SK-N-DZ (cell line): Measurements from ENCODE around the gene SPSB3.
"Not testable (repeated sequence)": the region's sequence is repeated elsewhere in the genome, so short reads cannot be mapped to it uniquely, and the experiment has no call there.

ENCODE experiments used
- DNase-seq: peaks from one replicate; pipeline ENCODE4 v3.0.0-alpha.2; 2015; ENCODE audit warnings: low spot score

Gene SPSB3

DNA sequence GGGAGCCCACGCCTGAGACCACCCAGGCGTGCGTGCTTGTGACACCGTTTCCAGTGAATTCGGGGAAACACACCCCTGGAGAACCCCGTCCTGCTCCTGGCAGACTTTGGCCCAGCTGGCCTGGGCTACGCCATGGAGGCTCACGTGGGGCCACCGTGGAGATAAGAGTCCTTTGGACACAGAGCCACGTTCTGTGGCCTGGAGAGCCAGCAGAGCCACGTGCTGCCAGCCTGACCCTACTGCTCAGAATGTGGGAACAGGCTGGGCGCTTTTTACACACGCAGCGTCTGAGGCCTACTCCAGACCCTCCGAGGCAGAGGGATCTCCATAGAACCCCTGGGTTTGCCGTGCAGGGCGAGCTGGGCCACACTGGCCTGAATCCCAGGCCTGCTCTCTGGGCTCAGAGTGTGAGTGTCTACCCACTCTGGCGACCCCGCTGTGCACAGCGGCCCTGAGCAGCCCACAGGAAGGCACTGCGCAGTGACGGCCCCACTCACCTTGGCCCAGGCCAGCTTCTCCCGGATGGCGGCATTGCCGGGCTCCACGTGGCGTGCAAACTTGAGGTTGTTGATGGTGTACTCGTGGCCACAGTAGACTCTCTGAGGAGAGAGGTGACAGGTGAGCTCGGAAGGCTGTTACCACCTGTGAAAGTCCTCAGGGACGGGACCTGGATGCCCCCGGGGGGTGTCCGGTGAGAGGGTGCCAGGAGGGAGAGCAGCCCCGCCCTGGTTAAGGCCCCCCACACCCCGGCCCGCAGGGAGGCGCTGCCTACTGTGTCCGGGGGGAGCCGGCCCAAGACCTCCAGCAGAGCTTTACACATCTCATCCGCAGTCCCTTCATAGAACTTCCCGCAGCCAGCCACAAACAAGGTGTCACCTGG is 34.3 kb upstream of the SPSB3 start:
- DNase-seq, result no peak

DNA sequence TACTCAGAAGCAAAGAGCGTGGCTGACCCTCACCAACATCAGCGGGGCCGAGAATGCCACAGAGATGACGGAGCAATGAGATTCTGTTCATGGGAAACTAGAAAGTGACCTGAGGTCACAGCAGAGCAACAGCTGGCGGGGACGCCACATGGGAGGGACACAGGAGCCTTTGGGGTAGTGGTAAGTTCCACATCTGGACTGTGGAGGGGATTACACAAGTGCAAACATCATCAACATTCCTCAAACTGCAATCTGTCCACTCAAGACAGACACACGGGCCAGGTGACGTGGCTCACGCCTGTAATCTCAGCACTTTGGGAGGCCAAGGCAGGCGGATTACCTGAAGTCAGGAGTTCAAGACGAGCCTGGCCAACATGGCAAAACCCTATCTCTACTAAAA is 33.1 kb upstream of the SPSB3 start:
- DNase-seq, result no peak

DNA sequence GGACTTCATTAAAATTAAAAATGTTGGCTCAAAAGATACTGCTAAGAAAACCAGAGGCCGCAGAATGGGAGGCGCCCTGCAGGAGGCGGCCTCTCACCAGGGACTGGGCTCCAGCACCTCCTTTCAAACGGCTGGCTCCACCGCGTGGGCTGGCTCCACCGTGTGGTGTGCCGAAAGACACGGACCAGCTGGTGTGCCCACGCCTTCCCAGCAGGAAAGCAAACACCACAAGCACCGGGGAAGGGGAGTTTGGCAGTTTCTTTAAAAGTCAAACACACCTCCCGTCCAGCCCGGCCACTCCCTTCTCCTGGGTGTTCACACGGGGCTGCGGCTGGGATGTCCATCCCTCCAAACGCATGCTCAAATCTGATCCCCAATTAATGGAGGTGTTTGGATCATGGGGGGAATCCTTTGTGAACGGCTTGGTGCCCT is 30.4 kb upstream of the SPSB3 start:
- DNase-seq, result peak; percentile 50

DNA sequence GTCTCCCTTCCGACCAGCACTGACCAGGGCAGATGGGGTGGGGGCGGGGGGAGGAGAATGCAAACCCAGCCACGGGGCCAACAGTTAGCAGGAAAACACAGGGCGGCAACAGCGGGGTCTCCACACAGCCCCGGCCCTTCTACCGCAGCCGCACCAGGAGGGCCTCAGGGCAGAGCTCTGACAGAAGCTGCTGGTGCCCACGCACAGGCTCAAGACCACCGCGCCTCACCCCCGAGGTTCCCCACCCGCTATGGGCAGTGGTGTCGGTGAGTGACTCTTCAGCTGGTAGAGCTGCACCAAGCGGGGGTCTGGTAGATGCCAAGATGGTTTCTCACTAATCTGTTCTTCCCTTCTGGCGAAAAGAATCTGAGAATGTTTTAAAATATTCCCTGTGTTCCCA is 28.2 kb upstream of the SPSB3 start:
- DNase-seq, result no peak

DNA sequence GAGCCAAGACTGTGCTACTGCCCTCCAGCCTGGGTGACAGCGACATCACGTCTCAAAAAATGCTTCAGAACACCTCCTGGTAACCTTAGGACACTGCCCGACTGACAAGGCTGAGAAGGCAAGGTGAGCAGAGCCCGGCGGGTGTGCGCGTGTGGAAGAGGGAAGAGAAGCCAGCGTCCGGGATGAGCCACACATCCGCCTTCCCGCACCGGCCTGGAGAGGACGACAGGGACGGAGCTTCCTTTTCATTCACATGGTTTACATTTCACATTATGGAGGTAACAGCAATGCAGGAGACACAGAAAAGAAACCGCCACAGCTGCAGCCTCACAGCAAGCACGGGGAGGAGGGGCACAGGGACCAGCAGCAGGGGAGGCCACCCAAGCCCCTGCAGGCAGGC is 27.7 kb upstream of the SPSB3 start:
- no peak for DNase-seq

DNA sequence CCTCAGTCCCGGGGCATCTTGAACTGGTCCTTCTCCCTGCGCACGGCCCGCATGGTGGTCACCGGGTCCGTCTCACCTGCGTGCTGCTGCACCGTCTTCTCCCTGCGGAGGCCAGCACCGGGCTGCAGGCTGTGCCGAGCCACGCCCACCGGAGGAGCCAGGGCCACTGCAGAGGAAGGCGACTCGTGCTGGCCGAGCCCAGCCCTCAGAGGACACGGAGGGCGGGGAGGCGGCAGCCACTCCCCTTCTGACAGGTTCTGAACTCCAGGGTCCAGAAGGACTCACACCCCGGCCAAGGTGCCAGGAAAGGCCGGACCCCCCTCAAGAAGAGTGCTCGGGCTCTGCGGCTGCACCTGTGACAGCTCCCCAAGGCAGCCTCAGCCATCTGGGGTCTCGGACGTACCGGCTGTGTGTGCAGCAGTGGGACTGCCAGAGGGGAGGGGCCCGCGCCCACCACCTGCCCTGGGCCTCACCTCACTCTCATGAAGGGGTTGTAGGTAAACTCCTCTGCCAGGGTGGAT is 27.0 kb upstream of the SPSB3 start:
- DNase-seq, result no peak

DNA sequence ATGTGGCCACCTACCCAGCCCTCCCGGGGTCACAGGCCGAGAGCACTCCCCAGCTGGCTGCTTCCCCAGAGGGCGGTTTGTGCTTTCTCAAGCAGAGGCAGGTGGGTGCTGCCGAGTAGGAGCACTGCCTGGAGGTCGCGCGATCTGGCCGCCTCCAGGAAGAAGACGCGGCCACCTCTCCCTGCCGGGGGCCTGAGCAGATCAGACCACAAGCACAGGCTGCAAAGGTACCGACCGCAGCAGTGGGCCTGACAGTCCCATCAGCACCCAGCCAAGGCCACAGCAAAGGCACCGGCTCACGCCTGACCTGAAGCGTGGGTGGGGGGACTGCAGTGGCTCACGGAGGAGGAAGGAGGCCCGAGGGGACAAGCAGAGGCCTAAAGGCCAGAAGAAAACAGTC is 26.3 kb upstream of the SPSB3 start:
- no peak for DNase-seq

DNA sequence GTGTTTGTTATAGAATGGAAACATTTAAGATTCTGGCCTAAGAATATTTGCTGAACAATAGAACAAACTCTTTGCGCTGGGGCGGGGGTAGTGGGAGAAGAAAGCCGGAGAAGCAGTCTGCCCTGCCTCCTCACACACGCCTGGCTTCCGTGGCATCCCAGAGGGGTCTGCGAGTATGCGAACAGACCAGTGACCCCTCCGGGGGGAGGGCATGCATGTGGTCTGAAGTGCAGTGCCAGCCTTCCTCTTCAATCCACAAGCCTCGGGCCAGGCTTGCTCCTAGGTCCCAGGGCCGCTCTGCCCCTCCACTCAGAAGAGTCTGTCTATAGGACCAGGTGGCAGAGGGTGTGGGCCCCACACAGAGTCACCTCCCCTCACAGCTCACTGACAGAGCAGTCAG is 25.3 kb upstream of the SPSB3 start:
- DNase-seq, result no peak

DNA sequence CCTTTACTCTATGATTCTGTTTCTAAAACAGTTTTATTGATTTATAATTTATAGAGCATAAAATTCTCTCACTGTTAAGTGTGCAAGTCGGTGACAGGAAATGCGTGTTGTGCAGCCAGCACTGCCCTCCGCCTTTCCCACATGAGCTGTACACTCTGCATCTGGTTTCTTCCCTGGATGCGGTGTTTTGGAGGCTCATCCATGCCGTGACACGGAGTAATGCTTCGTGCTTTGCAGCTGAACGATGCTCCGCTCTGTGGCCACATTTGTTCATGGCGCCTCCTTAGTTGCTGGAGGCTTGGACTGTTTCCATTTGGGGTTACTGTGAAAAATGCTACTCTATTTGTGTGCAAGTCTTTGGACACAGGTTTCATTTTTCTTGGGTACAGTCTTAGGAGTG is 18.3 kb upstream of the SPSB3 start:
- DNase-seq, result no peak

DNA sequence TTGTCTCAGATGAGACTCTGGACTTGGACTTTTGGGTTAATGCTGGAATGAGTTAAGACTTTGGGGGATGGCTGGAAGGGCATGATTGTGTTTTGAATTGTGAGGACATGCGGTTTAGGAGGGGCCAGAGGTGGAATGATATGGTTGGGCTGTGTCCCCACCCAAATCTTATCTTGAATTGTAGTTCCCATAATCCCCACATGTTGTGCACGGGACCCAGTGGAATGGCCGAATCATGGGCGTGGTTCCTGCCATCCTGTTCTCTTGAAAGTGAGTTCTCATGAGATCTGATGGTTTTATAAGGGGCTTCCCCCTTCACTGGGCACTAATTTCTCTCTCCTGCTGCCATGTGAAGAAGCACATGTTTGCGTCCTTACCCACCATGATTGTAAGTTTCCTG is 16.9 kb upstream of the SPSB3 start:
- not testable (repeated sequence) for DNase-seq

DNA sequence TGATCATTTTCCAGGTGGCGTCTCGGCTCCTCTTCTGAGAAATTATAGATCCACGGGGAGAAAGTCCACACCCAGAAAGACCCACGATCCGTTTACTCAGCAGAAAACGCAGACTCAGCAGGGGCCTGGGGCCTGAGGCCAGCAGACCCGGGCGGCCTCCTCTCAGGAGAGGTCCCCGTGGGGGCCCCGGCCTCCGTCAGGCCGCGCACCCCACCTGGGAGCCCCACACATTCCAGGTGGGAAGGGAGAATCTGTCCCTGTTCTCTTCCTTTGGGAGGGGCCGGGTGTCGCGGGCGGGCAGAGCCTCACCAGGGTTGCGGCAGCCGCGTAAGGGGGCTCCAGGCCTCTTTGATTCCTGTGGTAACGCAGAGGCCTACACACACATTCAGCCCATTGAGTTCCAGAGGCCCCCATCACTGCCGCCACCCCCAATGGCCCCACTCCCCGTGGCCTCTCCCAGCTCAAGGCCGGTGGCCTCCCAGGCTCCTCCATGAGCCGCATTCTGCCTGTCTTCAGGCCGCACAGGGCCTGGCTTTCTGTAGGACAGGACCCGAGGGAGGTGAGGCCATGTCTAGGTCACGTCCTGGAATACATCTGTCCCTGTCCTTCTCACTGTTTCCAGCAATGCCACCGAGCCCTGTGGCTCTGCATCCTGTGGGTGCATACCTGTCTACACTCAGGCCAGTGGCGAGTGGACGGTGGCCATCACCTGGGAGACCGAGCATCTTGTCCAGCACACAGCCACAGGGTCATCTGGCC is 12.7 kb upstream of the SPSB3 start:
- DNase-seq, result no peak

DNA sequence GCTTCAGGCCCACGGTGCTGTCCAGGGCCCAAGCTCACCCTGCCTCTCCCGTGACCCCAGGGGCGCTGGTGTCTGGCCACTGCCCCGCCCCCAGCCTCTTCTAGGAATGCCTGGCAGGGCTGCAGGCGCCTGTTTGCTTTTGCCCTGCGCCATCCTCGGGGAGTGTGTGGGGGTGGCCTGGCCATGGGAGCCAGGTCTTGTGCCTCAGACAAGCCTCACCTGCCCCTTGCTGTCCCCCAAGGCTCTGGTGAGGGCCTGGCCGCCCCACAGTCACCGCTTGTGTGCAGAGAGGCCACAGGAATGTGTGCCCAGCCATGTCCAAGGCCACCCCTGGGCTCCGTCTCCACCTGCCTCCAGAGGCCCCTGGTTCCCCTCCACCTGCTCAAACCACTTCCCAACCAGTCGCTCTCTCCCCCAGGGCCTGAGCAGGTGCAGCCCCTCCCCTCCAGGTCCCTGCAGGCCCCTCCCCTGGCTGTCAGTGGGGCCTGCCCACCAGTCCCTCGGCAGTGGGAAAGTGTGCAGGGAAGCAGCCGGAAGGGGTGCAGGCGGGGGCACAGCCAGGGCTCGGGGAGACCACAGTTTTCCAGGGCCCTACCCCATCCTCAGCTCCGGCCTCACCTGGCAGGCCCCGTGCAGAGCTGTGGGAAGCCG is 12.0 kb upstream of the SPSB3 start:
- no peak for DNase-seq

DNA sequence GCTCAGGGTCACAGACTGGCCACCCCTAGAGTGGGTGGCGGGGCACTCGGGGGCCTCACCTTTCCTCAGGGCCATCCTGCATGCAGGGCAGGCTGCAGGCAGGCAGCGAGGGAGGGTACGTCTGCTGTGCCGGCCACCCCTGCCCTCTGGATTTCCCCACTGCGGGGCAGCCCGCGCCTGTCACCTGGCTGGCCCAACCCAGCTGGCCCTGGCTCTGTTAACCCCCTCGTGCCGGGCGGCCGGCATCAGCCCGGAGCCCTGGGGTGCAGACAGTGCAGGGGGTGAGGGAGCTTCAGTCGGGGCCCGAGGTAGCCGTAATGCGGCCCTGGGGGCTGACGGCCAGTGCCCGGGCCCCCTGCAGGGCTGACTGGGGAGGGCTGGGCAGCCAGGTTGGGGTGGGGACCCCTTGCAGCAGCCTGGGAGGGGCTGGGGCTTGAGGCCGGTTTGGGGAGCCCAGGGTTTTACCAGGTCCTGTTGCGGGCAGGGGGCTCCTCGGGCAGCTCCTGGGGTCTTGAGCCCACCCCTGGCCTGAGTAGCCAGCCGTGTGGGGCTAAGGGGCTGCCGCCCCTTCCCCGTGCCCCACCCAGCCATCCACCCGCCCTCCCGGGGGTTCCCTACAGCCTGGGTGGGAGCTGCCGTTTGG is 11.3 kb upstream of the SPSB3 start, which contains the start of gene IGFALS:
TSS of gene IGFALS (minus strand) at position 128 of the 643 bp plus-strand sequence. CDS start at position 75, 53 bp downstream.
- DNase-seq, result no peak

DNA sequence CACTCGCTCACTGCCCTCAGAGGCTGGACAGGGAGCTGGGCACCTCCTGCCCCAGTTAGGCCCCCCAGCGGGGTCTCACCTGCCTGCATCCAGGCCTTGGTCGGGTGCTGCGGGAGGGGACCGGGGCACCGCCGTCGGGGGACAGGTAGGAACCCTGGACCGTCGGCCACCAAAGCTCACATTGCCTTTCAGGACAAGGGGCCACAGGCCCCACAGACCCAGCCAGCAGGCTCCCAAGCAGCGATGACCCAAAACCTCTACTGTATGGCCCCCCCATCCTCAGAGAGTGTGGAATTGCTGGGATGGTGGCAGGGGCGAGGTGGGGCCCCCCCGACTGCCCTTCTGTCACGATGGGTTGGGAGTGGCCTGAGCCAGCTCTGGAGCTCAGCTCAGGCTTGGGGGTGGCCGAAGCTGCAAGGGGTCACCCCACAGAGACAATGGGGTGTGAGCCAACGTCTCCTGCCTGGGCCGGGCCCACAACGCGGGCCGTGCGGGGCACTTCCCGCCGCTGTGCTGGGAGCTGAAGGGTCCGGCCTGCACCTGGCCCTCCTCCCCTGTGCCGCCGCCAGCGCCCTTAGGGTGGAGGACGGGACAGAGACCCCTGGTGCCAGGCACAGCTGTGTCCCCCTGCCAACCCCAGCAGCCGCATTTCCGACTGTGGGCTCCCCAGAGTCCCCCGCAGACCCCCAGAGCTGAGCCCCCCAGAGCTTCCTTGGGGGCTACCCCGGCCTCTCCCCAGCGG is 10.6 kb upstream of the SPSB3 start:
- DNase-seq, result no peak

DNA sequence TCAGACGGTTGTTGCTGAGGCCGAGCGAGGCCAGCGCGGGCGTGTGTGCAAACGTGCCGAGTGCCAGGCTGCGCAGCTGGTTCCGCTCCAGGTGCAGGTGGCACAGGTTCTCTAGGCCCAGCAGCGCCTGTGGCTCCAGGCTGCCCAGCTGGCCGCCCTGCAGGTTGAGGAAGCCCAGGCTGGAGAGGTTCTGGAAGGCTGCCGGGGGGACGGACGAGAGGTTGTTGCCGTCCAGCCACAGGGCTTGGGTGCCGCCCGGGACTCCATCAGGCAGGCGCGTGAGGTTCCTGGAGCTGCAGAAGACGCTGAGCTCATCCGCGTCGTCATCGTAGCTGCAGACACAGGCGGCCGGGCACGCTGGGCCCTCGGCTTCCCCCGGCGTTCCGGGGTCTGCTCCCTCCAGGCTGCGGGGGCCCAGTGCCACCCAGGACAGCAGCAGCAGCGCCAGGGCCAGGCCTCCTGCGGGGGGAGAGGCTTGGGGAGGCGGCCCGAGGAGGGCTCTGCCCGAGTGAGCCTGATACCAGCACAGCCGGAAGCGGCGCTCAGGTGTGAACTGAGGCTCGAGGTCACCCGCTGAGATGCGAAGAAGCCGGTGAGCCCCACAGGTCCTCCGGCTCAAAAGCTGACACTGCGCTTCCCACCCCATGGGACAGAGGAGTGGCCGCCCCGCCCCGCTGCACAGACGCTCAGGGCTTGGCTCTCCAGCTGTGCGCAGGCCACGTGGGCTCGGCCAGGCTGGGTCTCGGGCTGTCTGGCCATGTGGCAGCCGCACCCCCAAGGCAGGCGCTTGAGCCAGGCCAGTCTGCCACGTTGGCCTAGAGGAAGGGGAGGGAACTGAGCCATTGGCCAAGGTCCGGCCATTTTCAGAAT is 9.8 kb upstream of the SPSB3 start:
- DNase-seq, result no peak

DNA sequence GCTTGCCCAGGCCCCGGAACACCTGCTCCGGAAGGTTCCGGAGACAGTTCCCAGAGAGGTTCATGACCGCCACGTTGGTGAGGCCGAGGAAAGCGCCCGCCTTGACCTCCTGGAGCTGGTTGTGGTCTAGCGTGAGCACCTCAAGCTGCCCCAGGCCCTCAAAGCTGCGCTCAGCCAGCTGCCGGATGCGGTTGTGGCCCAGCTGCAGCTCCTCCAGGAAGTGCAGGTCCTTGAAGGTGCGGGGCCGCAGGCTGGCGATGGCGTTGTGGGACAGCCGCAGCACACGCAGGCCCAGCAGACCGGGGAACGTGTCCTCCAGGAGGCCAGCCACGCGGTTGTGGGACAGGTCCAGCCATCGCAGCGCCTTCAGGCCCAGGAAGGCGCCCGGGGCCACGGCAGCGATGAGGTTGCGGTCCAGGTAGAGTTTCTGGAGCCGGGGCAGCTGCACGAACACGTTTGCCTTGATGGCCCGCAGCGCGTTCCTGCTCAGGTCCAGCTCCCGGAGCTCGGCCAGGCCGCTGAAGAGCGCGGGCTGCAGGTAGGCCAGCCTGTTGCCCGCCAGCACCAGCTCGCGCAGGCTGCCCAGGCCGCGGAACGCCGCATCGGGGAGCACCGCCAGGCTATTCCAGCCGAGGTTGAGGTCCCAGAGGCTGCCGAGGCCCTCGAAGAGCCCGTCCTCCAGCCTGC is 9.0 kb upstream of the SPSB3 start:
- DNase-seq, result no peak

DNA sequence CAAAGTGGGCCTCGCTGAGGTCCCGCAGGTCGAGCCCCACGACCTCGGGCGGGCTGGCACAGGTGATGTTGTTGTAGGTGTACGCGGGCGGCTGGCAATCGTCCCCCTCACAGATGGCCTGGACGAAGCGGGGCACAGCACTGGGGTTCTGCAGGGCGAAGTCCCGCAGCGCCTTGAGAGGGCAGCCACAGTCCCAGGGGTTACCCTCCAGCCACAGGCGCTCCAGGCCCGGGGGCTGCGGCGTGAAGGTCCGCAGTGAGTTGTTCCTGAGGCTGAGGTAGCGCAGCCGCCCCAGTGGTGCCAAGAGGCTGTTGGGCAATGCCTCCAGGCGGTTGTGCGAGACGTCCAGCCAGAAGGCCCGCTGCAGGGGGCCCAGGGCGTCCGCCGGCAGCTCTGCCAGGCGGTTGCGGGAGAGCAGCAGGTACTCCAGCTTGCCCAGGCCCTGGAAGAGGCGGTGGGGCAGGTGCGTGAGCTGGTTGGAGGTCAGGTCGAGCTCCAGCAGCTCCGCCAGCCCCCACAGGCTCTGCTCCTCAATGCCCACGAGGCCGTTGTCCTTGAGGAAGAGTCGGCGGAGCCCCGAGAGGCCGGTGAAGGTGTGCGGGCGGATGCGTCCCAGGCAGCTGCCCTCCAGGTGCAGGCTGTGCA is 8.4 kb upstream of the SPSB3 start:
- DNase-seq, result no peak

DNA sequence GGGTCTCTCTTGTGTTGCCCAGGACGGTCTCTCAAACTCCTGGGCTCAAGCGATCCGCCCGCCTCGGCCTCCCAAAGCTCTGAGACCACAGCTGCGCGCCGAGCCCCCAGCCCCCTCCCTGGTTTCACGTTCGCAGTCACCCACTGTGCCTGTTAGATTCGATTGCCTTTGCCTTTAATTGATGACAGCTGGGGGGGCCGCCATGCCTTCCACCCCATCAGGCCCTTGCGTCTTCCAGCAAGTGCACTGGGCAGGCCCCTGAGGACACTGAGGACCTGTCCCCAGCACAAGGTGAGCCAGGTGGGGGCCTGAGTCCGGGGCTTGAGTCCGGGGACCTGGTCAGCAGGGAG is 7.9 kb upstream of the SPSB3 start:
- DNase-seq, result no peak

DNA sequence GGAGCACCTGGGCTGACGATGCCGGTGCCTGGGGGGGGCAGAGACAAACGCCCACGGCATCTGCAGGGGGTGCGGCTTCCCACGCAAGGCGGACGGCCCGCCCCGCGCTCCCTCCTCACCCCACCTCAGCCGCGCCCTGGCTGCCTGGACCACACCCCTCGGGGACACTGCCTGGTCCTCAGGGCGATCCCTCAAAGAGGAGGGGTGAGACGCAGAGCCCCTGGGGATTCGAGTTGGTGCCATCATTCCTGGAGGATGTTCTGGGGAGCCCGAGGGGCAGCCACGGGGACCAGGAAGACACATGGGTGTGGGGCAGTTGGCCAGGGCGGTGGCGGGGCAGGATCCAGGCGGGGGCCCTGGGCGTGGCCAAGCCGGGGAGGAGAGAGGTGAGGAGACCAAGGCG is 7.3 kb upstream of the SPSB3 start:
- no peak for DNase-seq
